ENCODE data around the gene MAU2. TPM values are rescaled to one million over a fixed set of nuclear protein-coding genes. Genes with fewer than 3 reads are reported as not detected.

The MAU2 gene
- total RNA-seq, 1 donor from 2014 or later, result 22.0 TPM

- TF ChIP-seq, protein P1, sequence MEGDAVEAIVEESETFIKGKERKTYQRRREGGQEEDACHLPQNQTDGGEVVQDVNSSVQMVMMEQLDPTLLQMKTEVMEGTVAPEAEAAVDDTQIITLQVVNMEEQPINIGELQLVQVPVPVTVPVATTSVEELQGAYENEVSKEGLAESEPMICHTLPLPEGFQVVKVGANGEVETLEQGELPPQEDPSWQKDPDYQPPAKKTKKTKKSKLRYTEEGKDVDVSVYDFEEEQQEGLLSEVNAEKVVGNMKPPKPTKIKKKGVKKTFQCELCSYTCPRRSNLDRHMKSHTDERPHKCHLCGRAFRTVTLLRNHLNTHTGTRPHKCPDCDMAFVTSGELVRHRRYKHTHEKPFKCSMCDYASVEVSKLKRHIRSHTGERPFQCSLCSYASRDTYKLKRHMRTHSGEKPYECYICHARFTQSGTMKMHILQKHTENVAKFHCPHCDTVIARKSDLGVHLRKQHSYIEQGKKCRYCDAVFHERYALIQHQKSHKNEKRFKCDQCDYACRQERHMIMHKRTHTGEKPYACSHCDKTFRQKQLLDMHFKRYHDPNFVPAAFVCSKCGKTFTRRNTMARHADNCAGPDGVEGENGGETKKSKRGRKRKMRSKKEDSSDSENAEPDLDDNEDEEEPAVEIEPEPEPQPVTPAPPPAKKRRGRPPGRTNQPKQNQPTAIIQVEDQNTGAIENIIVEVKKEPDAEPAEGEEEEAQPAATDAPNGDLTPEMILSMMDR (conservative IDR thresholded peaks at IDR 0.05; ENCODE audit: low read depth, low read length), result no peak
These were observed 43.8 kb upstream of the MAU2 start for GRCh38 chr19:19276851-19277250.

DNA sequence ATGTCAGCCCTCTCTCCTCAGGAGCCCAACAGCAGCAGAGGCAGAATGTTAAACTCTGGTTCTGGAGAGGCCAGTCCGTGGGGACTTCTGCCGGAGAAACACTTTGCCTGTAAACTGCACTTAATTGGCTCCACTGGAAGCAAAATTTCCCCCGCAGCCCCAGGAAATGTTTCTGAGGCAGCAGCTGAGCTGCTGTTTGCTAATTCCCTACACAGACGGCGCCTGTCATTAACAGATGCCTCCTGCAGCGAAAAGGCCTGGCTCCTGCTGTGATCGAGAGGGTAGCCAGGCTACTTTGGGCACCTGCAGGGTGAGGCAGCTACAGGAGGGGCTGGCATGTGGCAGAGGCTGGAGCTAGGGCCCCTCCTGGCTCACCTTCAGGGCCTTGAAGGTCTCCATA is 42.3 kb upstream of the MAU2 start:
- TF ChIP-seq, protein P1 (conservative IDR thresholded peaks at IDR 0.05; ENCODE audit: low read depth, low read length), result no peak
- DNase-seq (ENCODE audit: low read depth), result no peak
- H3K4me3 ChIP-seq (ENCODE audit: low read depth, low read length), result no peak overlapping the region

More at GRCh38 chr19:19276851-19277250, 43.8 kb upstream of the MAU2 start:
- DNase-seq (ENCODE audit: low read depth), result no peak
- no peak overlapping the region for H3K4me3 ChIP-seq (ENCODE audit: low read depth, low read length)

GRCh38 chr19:19279062-19279612 is 41.5 kb upstream of the MAU2 start:
- TF ChIP-seq, protein P1 (conservative IDR thresholded peaks at IDR 0.05; ENCODE audit: low read depth, low read length), result no peak
- DNase-seq (ENCODE audit: low read depth), result no peak
- H3K4me3 ChIP-seq (ENCODE audit: low read depth, low read length), result no peak overlapping the region

DNA sequence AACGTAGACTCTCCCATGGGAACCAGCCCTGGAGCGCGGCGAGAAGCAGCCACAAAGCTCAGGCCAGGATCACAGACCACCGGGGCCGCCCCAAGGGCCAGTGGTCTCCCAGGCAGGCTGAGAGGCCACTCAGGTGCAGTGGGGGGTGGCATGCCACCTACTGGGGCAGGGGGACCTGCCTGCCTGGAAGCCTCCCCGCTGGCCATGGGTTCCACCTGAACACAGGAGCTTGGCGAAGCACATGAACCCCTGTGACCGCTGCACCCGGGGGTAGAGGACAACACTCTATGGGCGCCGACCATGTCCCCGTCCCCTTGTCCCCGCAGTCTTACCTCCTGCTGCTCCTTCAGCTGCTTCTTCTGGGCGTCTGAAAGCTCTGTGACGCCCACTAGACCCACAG is 40.8 kb upstream of the MAU2 start:
- no peak overlapping the region for H3K4me3 ChIP-seq (ENCODE audit: low read depth, low read length)
- TF ChIP-seq, protein P1 (conservative IDR thresholded peaks at IDR 0.05; ENCODE audit: low read depth, low read length), result no peak
- no peak for DNase-seq (ENCODE audit: low read depth)

- DNase-seq (ENCODE audit: low read depth), result no peak
- TF ChIP-seq, protein P1 (conservative IDR thresholded peaks at IDR 0.05; ENCODE audit: low read depth, low read length), result no peak
- H3K4me3 ChIP-seq (ENCODE audit: low read depth, low read length), result no peak overlapping the region
These were observed 40.1 kb upstream of the MAU2 start for GRCh38 chr19:19280561-19280960.

DNA sequence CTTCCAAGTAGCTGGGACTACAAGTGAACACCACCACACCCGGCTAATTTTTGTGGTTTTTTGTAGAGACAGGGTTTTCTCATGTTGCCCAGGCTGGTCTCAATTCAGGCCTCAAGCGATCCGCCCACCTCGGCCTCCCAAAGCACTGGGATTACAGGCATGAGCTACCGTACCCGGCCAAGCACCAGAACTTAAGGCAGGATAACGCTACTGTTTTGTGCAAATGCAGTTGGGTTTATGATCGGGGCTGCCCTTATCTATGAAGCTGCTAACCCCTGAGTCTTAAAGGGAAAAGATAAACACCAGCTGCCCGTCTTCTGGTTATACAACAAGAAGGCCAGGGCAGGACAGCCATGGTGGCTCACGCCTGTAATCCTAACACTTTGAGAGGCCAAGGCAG is 34.9 kb upstream of the MAU2 start:
- DNase-seq (ENCODE audit: low read depth), result no peak
- TF ChIP-seq, protein P1 (conservative IDR thresholded peaks at IDR 0.05; ENCODE audit: low read depth, low read length), result no peak
- H3K4me3 ChIP-seq (ENCODE audit: low read depth, low read length), result no peak overlapping the region

DNA sequence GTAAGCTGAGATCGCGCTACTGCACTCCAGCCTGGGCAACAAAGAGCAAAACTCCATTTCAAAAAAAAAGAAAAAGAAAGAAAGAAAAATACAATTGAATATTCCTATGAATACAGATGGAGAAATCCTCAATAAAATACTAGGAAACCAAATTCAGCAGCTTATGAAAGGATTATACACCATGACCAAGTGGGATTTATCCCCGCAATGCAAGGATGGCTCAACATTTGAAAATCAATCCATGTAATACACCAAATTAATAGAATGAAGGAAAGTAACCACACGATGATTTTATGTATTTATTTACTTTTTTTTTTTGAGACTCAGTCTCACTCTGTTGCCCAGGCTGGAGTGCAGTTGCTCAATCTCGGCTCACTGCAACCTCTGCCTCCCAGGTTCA is 28.0 kb upstream of the MAU2 start:
- no peak for DNase-seq (ENCODE audit: low read depth)
- no peak overlapping the region for H3K4me3 ChIP-seq (ENCODE audit: low read depth, low read length)
- TF ChIP-seq, protein P1 (conservative IDR thresholded peaks at IDR 0.05; ENCODE audit: low read depth, low read length), result no peak
